CD4-positive, alpha-beta T cell treated with Interleukin-12 subunit alpha and Interleukin-12 subunit beta, for 1 hour (primary cell): ENCODE measurements around the gene FIBCD1.

Source experiments
- DNase-seq: peaks from one replicate; pipeline ENCODE4 v3.0.0-alpha.2; 2020

FIBCD1 gene

GRCh38 chr9:130854092-130854491 is 85.0 kb downstream of the FIBCD1 start:
- DNase-seq = no peak

- no peak for DNase-seq
Measured at GRCh38 chr9:130852801-130853200, 86.2 kb downstream of the FIBCD1 start.
